Adrenal gland (tissue), 5 donors: ENCODE results near the gene ATXN7.

Experiments used
- CTCF ChIP-seq, 6 experiments: fragments of 450-650 bp in 4 of 6; fragments of 200-600 bp in 2 of 6; sonication (generic) in 1 of 6; IDR thresholded peaks; 1 replicate in 5 of 6; 2 replicates in 1 of 6; pipeline versions ENCODE4 v1.5.1 to v1.8.0; 2016 to 2021; ENCODE audit warnings: antibody characterized with exemption in 6 of 6, mild to moderate bottlenecking in 2 of 6, moderate library complexity in 1 of 6
- POLR2A ChIP-seq, 2 donors: fragments of 450-650 bp; IDR thresholded peaks; one replicate each; pipeline ENCODE4 v1.6.1; 2017; ENCODE audit warnings: antibody characterized with exemption in 2 of 2, mild to moderate bottlenecking in 2 of 2, moderate library complexity in 1 of 2
- donor health status: DM: no; HTN: no; CAD: no.

- TF ChIP-seq CTCF (IDR thresholded peaks at IDR 0.05) (no peak), POLR2A (IDR thresholded peaks at IDR 0.05) (no peak)
Observed at GRCh38 chr3:63980830-63981498, 117.3 kb downstream of the ATXN7 start.
